AG04450 (cell line): ENCODE results near the gene ZCCHC3. TPM values are rescaled to one million over a fixed set of nuclear protein-coding genes. Genes with fewer than 3 reads are reported as not detected.
A peak's percentile ranks its signal among the peaks of the same experiment; 100 is the strongest.

Experiments used
- CTCF ChIA-PET: fragments of 300-600, 350-600 bp; formaldehyde crosslinking; extraction: SDS; loops from one replicate; lab custom pipeline; 2022; ENCODE audit warnings: antibody characterized with exemption, inconsistent platforms; lab: Charles Lee
- POLR2A ChIA-PET: fragments of 350-600 bp; formaldehyde crosslinking; extraction: SDS; loops from one replicate; lab custom pipeline; 2021; ENCODE audit warnings: antibody characterized with exemption, inconsistent platforms; lab: Yijun Ruan, JAX
- DNase-seq: peaks from one replicate; pipeline ENCODE4 v3.0.0-alpha.2; 2011; ENCODE audit warnings: low read depth, low spot score
- H3K27ac ChIP-seq: one replicate; pipeline ENCODE4 v1.5.1; 2012; ENCODE audit warnings: low read depth, low read length, control low read depth
- H3K27me3 ChIP-seq: one replicate; pipeline ENCODE4 v1.6.0; 2012; ENCODE audit warnings: low read length; ENCODE audit not compliant: control insufficient read depth, insufficient read depth
- H3K4me3 ChIP-seq: 2 replicates; pipeline ENCODE4 v1.5.1; 2011; ENCODE audit warnings: mild to moderate bottlenecking, low read depth, low read length, control low read depth
- H3K9me3 ChIP-seq: 2 replicates; pipeline ENCODE4 v1.5.1; 2012; ENCODE audit warnings: low read length; ENCODE audit not compliant: control insufficient read depth, insufficient read depth
- polyA plus RNA-seq: library from polyadenylated mRNA; depleted of rRNA; stranded (reverse); fragments of >200 nt; gene quantifications from 2 replicates; pipeline ENCODE4 v1.2.3, GENCODE V29; 2011
- TF ChIP-seq, protein P1 (sequence below): IDR thresholded peaks from 2 replicates; pipeline ENCODE4 v1.5.1; 2011; ENCODE audit warnings: low read depth, low read length, control low read depth, inconsistent platforms

ZCCHC3 gene
- polyA plus RNA-seq, 1 experiment = 15.4 TPM

DNA sequence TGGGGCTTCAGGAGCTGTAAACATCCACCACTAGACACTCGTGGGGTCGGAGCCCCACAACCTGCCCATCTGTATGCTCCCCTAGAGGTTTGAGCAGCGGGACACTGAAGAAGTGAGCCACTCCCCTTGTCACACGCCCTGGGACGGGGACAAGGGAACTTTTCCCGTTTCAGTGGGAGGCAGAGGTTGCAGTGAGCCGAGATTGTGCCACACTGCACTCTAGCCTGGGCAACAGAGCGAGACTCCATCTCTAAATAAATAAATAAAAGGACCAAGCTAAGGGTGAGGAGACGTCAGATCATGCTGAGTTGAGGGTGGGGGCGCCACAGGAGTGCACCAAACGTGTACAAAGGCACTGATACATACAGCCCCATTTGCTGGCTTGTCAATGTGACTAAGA is 8.4 kb downstream of the ZCCHC3 start:
- H3K9me3 ChIP-seq = no peaks in the 10 kb centered on the region
- H3K4me3 ChIP-seq = no peak overlapping the region
- CTCF ChIA-PET = no interaction called here
- no peaks in the 10 kb centered on the region for H3K27me3 ChIP-seq
- TF ChIP-seq, protein P1, sequence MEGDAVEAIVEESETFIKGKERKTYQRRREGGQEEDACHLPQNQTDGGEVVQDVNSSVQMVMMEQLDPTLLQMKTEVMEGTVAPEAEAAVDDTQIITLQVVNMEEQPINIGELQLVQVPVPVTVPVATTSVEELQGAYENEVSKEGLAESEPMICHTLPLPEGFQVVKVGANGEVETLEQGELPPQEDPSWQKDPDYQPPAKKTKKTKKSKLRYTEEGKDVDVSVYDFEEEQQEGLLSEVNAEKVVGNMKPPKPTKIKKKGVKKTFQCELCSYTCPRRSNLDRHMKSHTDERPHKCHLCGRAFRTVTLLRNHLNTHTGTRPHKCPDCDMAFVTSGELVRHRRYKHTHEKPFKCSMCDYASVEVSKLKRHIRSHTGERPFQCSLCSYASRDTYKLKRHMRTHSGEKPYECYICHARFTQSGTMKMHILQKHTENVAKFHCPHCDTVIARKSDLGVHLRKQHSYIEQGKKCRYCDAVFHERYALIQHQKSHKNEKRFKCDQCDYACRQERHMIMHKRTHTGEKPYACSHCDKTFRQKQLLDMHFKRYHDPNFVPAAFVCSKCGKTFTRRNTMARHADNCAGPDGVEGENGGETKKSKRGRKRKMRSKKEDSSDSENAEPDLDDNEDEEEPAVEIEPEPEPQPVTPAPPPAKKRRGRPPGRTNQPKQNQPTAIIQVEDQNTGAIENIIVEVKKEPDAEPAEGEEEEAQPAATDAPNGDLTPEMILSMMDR = no peak
- H3K27ac ChIP-seq = no peak overlapping the region
- DNase-seq = no peak
- POLR2A ChIA-PET = no interaction called here

DNA sequence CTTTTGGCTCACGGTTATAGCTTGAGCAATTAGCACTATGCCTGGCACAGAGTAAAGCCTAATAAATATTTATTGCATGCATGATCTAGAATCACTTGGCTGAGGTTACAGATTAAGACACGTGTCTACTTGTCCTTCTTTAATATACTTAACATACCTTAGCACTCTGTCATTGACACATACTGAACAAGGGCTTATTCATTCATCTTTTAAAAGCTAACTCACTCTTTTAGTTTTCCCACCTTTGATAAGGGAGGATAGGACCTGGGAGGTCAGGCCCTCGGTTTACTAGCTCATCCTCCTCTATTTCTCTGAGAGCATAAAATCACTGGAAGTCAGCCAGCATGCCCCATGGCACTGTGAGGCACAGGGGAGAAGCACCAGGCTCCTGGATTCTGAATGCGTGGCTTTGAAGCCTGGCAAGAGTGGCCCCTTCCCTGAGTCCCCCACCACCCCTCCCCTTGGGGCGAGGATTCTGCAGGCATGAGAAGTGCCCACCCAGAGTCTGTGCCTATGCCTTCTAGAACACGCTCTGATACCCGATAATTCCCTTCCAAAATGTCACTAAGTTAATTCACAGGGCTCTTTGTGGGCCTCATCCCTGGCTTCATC is 11.2 kb downstream of the ZCCHC3 start:
- ChIA-PET CTCF (interaction anchor here (1.0 to 1.9 kb wide), 2 partner anchors 42 to 337 kb away, joined by 3 to 5 read pairs; no protein-coding TSS in a partner anchor), POLR2A (interaction anchor here (1.4 kb wide), 1 partner anchor 12 kb away, joined by 8 read pairs; no protein-coding TSS in a partner anchor)
- Histone ChIP-seq H3K27ac (no peak overlapping the region), H3K4me3 (no peak overlapping the region), H3K27me3 (no peaks in the 10 kb centered on the region), H3K9me3 (no peaks in the 10 kb centered on the region)
- no peak for DNase-seq
- TF ChIP-seq, protein P1 = no peak

DNA sequence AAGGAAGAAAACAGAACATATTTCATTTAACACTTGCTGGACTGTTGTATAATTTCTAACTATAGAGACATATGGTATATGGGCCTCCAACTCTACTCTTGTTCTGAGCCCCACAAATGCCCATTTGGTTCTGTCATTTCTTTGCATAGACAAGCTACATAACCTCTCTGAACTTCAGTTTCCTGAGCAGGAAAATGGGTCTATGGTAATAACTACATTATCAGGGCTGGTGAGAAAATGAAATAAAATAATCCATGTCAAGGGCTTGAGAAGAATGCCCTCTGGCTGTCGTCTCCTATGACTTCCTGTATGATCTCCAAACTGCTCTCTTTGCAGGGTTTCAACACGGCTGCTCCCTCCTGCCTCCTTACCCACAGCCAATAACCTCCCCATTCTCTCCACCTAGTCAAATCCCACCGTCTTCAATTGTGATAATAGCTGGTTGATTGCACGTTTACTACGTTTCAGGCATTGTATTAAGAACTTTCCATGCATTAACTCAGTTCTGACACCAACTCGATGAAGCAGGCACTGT is 12.0 kb downstream of the ZCCHC3 start:
- ChIA-PET CTCF (interaction anchor here (1.4 to 1.9 kb wide), 3 partner anchors 13 to 45 kb away, joined by 3 to 6 read pairs (median 5); no protein-coding TSS in a partner anchor), POLR2A (interaction anchor here (1.4 to 2.2 kb wide), 5 partner anchors 9 to 37 kb away, joined by 4 to 17 read pairs (median 8); partner anchors contain the start of genes NRSN2 and SOX12)
- DNase-seq = no peak
- H3K27ac ChIP-seq = peak overlapping the region; percentile 97
- H3K4me3 ChIP-seq = peak overlapping the region; percentile 60
- TF ChIP-seq, protein P1 = no peak
- H3K27me3 ChIP-seq = no peaks in the 10 kb centered on the region
- H3K9me3 ChIP-seq = no peaks in the 10 kb centered on the region

DNA sequence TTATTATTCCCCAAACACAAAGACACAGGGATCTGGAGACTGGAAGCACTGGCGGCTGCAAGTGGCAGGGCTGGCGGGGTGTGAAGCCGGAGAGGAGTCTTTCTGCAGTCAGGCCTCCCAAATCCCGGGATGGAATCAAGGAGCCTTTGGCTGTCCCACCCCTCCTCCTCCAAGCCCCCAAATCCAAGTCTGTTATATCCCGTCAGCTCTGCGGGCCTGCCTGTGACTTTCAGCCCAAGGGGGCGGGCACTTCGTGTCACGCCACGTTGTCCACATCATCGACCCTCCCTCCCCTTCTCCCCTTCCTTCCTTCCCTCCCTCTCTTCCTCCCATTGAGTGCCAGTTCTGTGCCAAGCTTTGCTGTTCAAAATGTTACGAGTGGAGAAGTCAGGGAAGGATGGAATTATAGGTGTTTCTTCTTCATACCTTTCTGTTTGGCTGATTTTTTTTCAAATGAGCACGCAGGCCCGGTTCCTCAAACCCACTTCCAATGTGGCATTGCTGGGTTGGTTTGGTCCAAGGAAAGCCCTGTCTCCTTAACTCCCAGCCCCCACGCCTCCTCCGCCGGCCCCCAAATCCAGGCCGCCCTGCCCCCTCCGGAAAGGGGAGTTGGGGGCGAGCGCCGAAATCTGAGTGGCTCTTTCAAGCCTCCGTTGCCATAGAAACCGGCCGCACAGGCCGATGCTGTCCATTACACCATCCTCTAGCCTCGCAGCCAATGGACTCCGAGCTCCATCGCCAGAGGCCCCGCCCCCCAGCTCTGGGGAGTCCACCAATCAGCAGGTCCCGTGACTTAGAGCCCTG is 12.7 kb downstream of the ZCCHC3 start:
- Histone ChIP-seq H3K27me3 (no peaks in the 10 kb centered on the region), H3K9me3 (no peaks in the 10 kb centered on the region), H3K27ac (peak overlapping the region; percentile 97), H3K4me3 (peak overlapping the region; percentile 60)
- peak; percentile 99 for DNase-seq
- TF ChIP-seq, protein P1 = no peak
- POLR2A ChIA-PET = interaction anchor here (0.6 to 2.2 kb wide), 8 partner anchors 9 to 36 kb away, joined by 4 to 17 read pairs (median 4); partner anchors contain the start of genes NRSN2 and SOX12
- CTCF ChIA-PET = interaction anchor here (0.6 to 2.1 kb wide), 5 partner anchors 12 to 116 kb away, joined by 3 to 7 read pairs (median 5); no protein-coding TSS in a partner anchor
